ENCODE measurements around the gene IL31.

IL31 gene

GRCh38 chr12:122133192-122133950 lies 40.6 kb downstream of the IL31 start:
- no peak for DNase-seq (ENCODE audit: extremely low read depth in 1 of 2, low read depth in 1 of 2)

GRCh38 chr12:122130150-122130549 lies 43.9 kb downstream of the IL31 start:
- no peak for DNase-seq (ENCODE audit: extremely low read depth in 1 of 2, low read depth in 1 of 2)

- DNase-seq (ENCODE audit: extremely low read depth in 1 of 2, low read depth in 1 of 2): no peak
These were observed 44.9 kb downstream of the IL31 start for GRCh38 chr12:122129131-122129530.

GRCh38 chr12:122128481-122128880 lies 45.5 kb downstream of the IL31 start:
- DNase-seq (ENCODE audit: extremely low read depth in 1 of 2, low read depth in 1 of 2): no peak

- DNase-seq (ENCODE audit: extremely low read depth in 1 of 2, low read depth in 1 of 2): no peak
These were observed 46.2 kb downstream of the IL31 start for GRCh38 chr12:122127839-122128238.

GRCh38 chr12:122126713-122127597 lies 47.1 kb downstream of the IL31 start:
- DNase-seq (ENCODE audit: extremely low read depth in 1 of 2, low read depth in 1 of 2): no peak

GRCh38 chr12:122126342-122126635 lies 47.7 kb downstream of the IL31 start:
- DNase-seq (ENCODE audit: extremely low read depth in 1 of 2, low read depth in 1 of 2): no peak

- DNase-seq (ENCODE audit: extremely low read depth in 1 of 2, low read depth in 1 of 2): no peak
These were observed 48.3 kb downstream of the IL31 start for GRCh38 chr12:122125452-122126341.

GRCh38 chr12:122124370-122124769 lies 49.7 kb downstream of the IL31 start:
- DNase-seq (ENCODE audit: extremely low read depth in 1 of 2, low read depth in 1 of 2): no peak

- no peak for DNase-seq (ENCODE audit: extremely low read depth in 1 of 2, low read depth in 1 of 2)
These were observed 50.3 kb downstream of the IL31 start for GRCh38 chr12:122123761-122124145.

GRCh38 chr12:122123051-122123760 lies 50.8 kb downstream of the IL31 start:
- peak; percentile 25 to 28 for DNase-seq (ENCODE audit: extremely low read depth in 1 of 2, low read depth in 1 of 2)

Data from stimulated activated CD8-positive, alpha-beta memory T cell treated with anti-CD3 and anti-CD28 coated beads, Interleukin-7, amount 100 ng/mL, for 48 hours (primary cell).